A549 (cell line): ENCODE data around the gene SERPINB11. TPM values are rescaled to one million over a fixed set of nuclear protein-coding genes. Genes with fewer than 3 reads are reported as not detected.

Experiments
- ATAC-seq, 2 experiments: fragments of 200-7000 bp in 1 of 2; fragments of >200 bp in 1 of 2; cut with Nextera tagmentation in 1 of 2; cut with Tn5 transposase in 1 of 2; 3 replicates each; pipeline versions ENCODE4 v1.8.0 to v1.9.1; 2018 to 2020; ENCODE audit warnings: mild to moderate bottlenecking in 1 of 2, moderate library complexity in 1 of 2
- CTCF ChIA-PET: fragments of 300-600 bp; sonication (Branson Sonifier 250); formaldehyde crosslinking; extraction: SDS; loops from one replicate; lab custom pipeline; 2021; ENCODE audit warnings: antibody characterized with exemption, inconsistent platforms; lab: Yijun Ruan, JAX
- POLR2A ChIA-PET: fragments of 350-600 bp; formaldehyde crosslinking; extraction: SDS; loops from one replicate; lab custom pipeline; 2021; ENCODE audit warnings: antibody characterized with exemption, inconsistent platforms; lab: Yijun Ruan, JAX
- DNase-seq, 2 experiments: peaks; one replicate each; pipeline versions ENCODE4 v3.0.0 to v3.0.0-alpha.2; 2011 to 2016; ENCODE audit warnings: low read depth in 1 of 2, low spot score in 1 of 2
- FAIRE-seq: peaks from 2 replicates; lab custom pipeline; 2011; peaks lifted over from hg19 to GRCh38; lab: Jason Lieb, UNC
- H3K27ac ChIP-seq, 2 experiments: fragments of >200 bp; sonication (Bioruptor Twin); formaldehyde crosslinking; 3 replicates each; pipeline ENCODE4 v1.5.1; 2016 to 2017
- H3K4me1 ChIP-seq: fragments of >200 bp; sonication (Bioruptor Twin); formaldehyde crosslinking; 3 replicates; pipeline ENCODE4 v1.6.1; 2016
- H3K4me2 ChIP-seq: fragments of >200 bp; sonication (Bioruptor Twin); formaldehyde crosslinking; 3 replicates; pipeline ENCODE4 v1.6.1; 2016
- H3K4me3 ChIP-seq: fragments of >200 bp; sonication (Bioruptor Twin); formaldehyde crosslinking; 3 replicates; pipeline ENCODE4 v1.5.1; 2016
- H3K9me3 ChIP-seq: fragments of >200 bp; sonication (Bioruptor Twin); formaldehyde crosslinking; 3 replicates; pipeline ENCODE4 v1.6.1; 2016
- BCL3 ChIP-seq: fragments of >200 bp; sonication (Bioruptor Twin); formaldehyde crosslinking; IDR thresholded peaks from 3 replicates; pipeline ENCODE4 v1.6.1; 2016
- CBX2 ChIP-seq: fragments of 200-600 bp; sonication (generic); IDR thresholded peaks from 2 replicates; pipeline ENCODE4 v1.6.1; 2016; ENCODE audit warnings: low read depth, mild to moderate bottlenecking, borderline replicate concordance
- CEBPB ChIP-seq, 2 experiments: fragments of >200 bp in 1 of 2; sonication (Bioruptor Twin) in 1 of 2; formaldehyde crosslinking in 1 of 2; IDR thresholded peaks; 2 replicates each; pipeline ENCODE4 v1.6.1; 2012 to 2016
- CHD2 ChIP-seq: fragments of 150-350 bp; IDR thresholded peaks from 2 replicates; pipeline ENCODE4 v1.6.1; 2014; ENCODE audit warnings: low read length; ENCODE audit not compliant: partially characterized antibody
- ELK1 ChIP-seq: fragments of 150-350 bp; IDR thresholded peaks from 2 replicates; pipeline ENCODE4 v1.6.1; 2014; ENCODE audit warnings: low read depth, mild to moderate bottlenecking, low read length
- EP300 ChIP-seq, 2 experiments: fragments of >200 bp; sonication (Bioruptor Twin); formaldehyde crosslinking; IDR thresholded peaks; 2 replicates in 1 of 2; 3 replicates in 1 of 2; pipeline ENCODE4 v1.6.1; 2016 to 2017
- FOSB ChIP-seq: fragments of 250-450 bp; sonication (Bioruptor Pico); IDR thresholded peaks from 2 replicates; pipeline ENCODE4 v1.5.0; 2020; ENCODE audit warnings: mild to moderate bottlenecking, moderate library complexity
- JUNB ChIP-seq: fragments of >200 bp; sonication (Bioruptor Twin); formaldehyde crosslinking; IDR thresholded peaks from 2 replicates; pipeline ENCODE4 v1.6.1; 2016
- REST ChIP-seq: fragments of 200-600 bp; sonication (generic); IDR thresholded peaks from 2 replicates; pipeline ENCODE4 v1.6.1; 2016; ENCODE audit warnings: antibody characterized with exemption, mild to moderate bottlenecking, moderate library complexity
- SMC3 ChIP-seq: fragments of >200 bp; sonication (Bioruptor Twin); formaldehyde crosslinking; IDR thresholded peaks from 3 replicates; pipeline ENCODE4 v1.6.1; 2018; ENCODE audit warnings: inconsistent platforms
- SREBF2 ChIP-seq: fragments of 450-650 bp; IDR thresholded peaks from 2 replicates; pipeline ENCODE4 v1.6.1; 2014; ENCODE audit warnings: mild to moderate bottlenecking, moderate library complexity
- TFCP2L1 ChIP-seq: fragments of 250-450 bp; sonication (Bioruptor Pico); IDR thresholded peaks from 2 replicates; pipeline ENCODE4 v1.5.0; 2021; ENCODE audit warnings: mild to moderate bottlenecking
- TP53 ChIP-seq: fragments of 250-450 bp; sonication (Bioruptor Pico); IDR thresholded peaks from 2 replicates; pipeline ENCODE4 v1.5.0; 2021; ENCODE audit warnings: mild to moderate bottlenecking, moderate library complexity
- ZC3H11A ChIP-seq: fragments of 450-650 bp; IDR thresholded peaks from 2 replicates; pipeline ENCODE4 v1.6.1; 2014; ENCODE audit warnings: antibody characterized with exemption, mild to moderate bottlenecking
- ZSCAN20 ChIP-seq: fragments of 250-450 bp; sonication (Bioruptor Pico); IDR thresholded peaks from 2 replicates; pipeline ENCODE4 v1.8.0; 2022; ENCODE audit warnings: mild to moderate bottlenecking, moderate library complexity
- WGBS: methylation state at CpG from one replicate; pipeline ENCODE4 v1.1.6; 2017; ENCODE audit errors: missing lambda C conversion rate; 5-methylcytosine and 5-hydroxymethylcytosine counted together
- polyA plus RNA-seq, 4 experiments: library from polyadenylated mRNA; depleted of rRNA in 3 of 4; stranded (reverse); fragments of >200 nt; fragmentation: RNase III in 1 of 4; extraction: RNeasy Plus Mini Kit Qiagen cat#74134 plus additional on column Dnase treatment in 1 of 4; gene quantifications; 2 replicates in 3 of 4; 3 replicates in 1 of 4; pipeline ENCODE4 v1.2.3, GENCODE V29; 2011 to 2017
- TF ChIP-seq, protein P1 (sequence below): IDR thresholded peaks from 2 replicates; pipeline ENCODE4 v1.6.1; 2012
- TF ChIP-seq, protein P2 (sequence below): fragments of >200 bp; sonication (Bioruptor Twin); formaldehyde crosslinking; IDR thresholded peaks from 3 replicates; pipeline ENCODE4 v1.5.1; 2016

Gene SERPINB11
- polyA plus RNA-seq, 2 of the 4 experiments (the other 2 are of a cell fraction): 0.22 TPM; not detected in 1

- ATAC-seq: no peak; a peak in 2 of 6 replicates
Observed at GRCh38 chr18:63730773-63731172, 28.0 kb downstream of the SERPINB11 start.

More at GRCh38 chr18:63730773-63731172, 28.0 kb downstream of the SERPINB11 start:
- H3K27ac ChIP-seq: no peak overlapping the region
- 12% methylated on average over 5 of the region's 5 CpGs for WGBS
- POLR2A ChIA-PET: no interaction called here
- CTCF ChIA-PET: no interaction called here
- FAIRE-seq: no peak
- DNase-seq: peak in 1 of 2 experiments; percentile 35
- no peaks in the 10 kb centered on the region for H3K9me3 ChIP-seq
- H3K4me3 ChIP-seq: no peak overlapping the region
- no peak overlapping the region for H3K4me2 ChIP-seq
- no peaks in the 10 kb centered on the region for H3K4me1 ChIP-seq
- TF ChIP-seq ZSCAN20 (CRISPR knock-in tag) (no peak), SMC3 (no peak), CHD2 (no peak), REST (no peak), CBX2 (no peak), ELK1 (no peak), EP300 (IDR thresholded peaks at IDR 0.05) (no peak), JUNB (no peak), CEBPB (IDR thresholded peaks at IDR 0.05) (no peak), FOSB (no peak), BCL3 (no peak), TP53 (CRISPR knock-in tag) (no peak), ZC3H11A (no peak), TFCP2L1 (CRISPR knock-in tag) (no peak), SREBF2 (no peak)
- TF ChIP-seq, protein P1, sequence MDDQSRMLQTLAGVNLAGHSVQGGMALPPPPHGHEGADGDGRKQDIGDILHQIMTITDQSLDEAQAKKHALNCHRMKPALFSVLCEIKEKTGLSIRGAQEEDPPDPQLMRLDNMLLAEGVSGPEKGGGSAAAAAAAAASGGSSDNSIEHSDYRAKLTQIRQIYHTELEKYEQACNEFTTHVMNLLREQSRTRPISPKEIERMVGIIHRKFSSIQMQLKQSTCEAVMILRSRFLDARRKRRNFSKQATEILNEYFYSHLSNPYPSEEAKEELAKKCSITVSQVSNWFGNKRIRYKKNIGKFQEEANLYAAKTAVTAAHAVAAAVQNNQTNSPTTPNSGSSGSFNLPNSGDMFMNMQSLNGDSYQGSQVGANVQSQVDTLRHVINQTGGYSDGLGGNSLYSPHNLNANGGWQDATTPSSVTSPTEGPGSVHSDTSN: no peak
- TF ChIP-seq, protein P2, sequence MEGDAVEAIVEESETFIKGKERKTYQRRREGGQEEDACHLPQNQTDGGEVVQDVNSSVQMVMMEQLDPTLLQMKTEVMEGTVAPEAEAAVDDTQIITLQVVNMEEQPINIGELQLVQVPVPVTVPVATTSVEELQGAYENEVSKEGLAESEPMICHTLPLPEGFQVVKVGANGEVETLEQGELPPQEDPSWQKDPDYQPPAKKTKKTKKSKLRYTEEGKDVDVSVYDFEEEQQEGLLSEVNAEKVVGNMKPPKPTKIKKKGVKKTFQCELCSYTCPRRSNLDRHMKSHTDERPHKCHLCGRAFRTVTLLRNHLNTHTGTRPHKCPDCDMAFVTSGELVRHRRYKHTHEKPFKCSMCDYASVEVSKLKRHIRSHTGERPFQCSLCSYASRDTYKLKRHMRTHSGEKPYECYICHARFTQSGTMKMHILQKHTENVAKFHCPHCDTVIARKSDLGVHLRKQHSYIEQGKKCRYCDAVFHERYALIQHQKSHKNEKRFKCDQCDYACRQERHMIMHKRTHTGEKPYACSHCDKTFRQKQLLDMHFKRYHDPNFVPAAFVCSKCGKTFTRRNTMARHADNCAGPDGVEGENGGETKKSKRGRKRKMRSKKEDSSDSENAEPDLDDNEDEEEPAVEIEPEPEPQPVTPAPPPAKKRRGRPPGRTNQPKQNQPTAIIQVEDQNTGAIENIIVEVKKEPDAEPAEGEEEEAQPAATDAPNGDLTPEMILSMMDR: no peak
